GM12878 (cell line): ENCODE data around the gene KATNA1. TPM values are rescaled to one million over a fixed set of nuclear protein-coding genes. Genes with fewer than 3 reads are reported as not detected.

Source experiments
- ATAC-seq: fragments of 200-7000 bp; cut with Tn5 transposase; 3 replicates; pipeline ENCODE4 v1.9.1; 2020; ENCODE audit warnings: mild to moderate bottlenecking, moderate library complexity
- BruUV-seq: library from RNA; stranded (reverse); fragments of 400-500 nt; replicated peaks from 2 replicates; lab custom pipeline; 2021; lab: Mats Ljungman, UMichigan
- CTCF ChIA-PET: fragments of 300-600 bp; sonication (Branson Sonifier 250); formaldehyde crosslinking; extraction: SDS; loops from one replicate; lab custom pipeline; 2021; ENCODE audit warnings: inconsistent platforms; lab: Yijun Ruan, JAX
- POLR2A ChIA-PET: fragments of 350-600 bp; formaldehyde crosslinking; extraction: SDS; loops from one replicate; lab custom pipeline; 2021; ENCODE audit warnings: inconsistent platforms; lab: Charles Lee
- RAD21 ChIA-PET: fragments of 300-600 bp; sonication (Branson Sonifier 250); formaldehyde crosslinking; loops from one replicate; lab custom pipeline; 2023; ENCODE audit warnings: antibody characterized with exemption; ENCODE audit not compliant: unreplicated experiment; lab: Charles Lee
- SMC1A ChIA-PET: fragments of 300-600 bp; sonication (Branson Sonifier 250); formaldehyde crosslinking; loops from one replicate; lab custom pipeline; 2023; ENCODE audit not compliant: unreplicated experiment, uncharacterized antibody; lab: Charles Lee
- DNase-seq: peaks from one replicate; pipeline ENCODE4 v3.0.0-alpha.2; 2011; ENCODE audit warnings: low read depth, low spot score
- FAIRE-seq: peaks from 3 replicates; lab custom pipeline; 2011; peaks lifted over from hg19 to GRCh38; lab: Jason Lieb, UNC
- H2AFZ ChIP-seq: 2 replicates; pipeline ENCODE4 v1.6.0; 2011; ENCODE audit warnings: low read depth, low read length, control low read depth; ENCODE audit not compliant: control insufficient read depth
- H3K27ac ChIP-seq: 2 replicates; pipeline ENCODE4 v1.5.1; 2011; ENCODE audit warnings: control low read depth; ENCODE audit not compliant: control insufficient read depth, insufficient read depth
- H3K27me3 ChIP-seq, 2 experiments: replicated peaks in 1 of 2; 2 replicates each; pipeline versions ENCODE4 v1.6.0 to v1.6.1; 2011; ENCODE audit warnings: low read length in 1 of 2; ENCODE audit not compliant: control insufficient read depth in 2 of 2, insufficient read depth in 2 of 2
- H3K36me3 ChIP-seq, 2 experiments: 2 replicates each; pipeline ENCODE4 v1.5.1; 2011; ENCODE audit warnings: low read length in 1 of 2; ENCODE audit not compliant: control insufficient read depth in 2 of 2, insufficient read depth in 2 of 2
- H3K4me1 ChIP-seq: 2 replicates; pipeline ENCODE4 v1.6.1; 2011; ENCODE audit warnings: mild to moderate bottlenecking, low read length, moderate library complexity, mixed read lengths; ENCODE audit not compliant: control insufficient read depth, insufficient read depth
- H3K4me2 ChIP-seq: 2 replicates; pipeline ENCODE4 v1.6.0; 2011; ENCODE audit warnings: control low read depth; ENCODE audit not compliant: control insufficient read depth, insufficient read depth
- H3K4me3 ChIP-seq: fragments of 200-600 bp; sonication (generic); 2 replicates; pipeline ENCODE4 v1.5.1; 2016
- H3K79me2 ChIP-seq: 2 replicates; pipeline ENCODE4 v1.6.0; 2011; ENCODE audit warnings: low read length; ENCODE audit not compliant: control insufficient read depth, insufficient read depth
- H3K9ac ChIP-seq: 2 replicates; pipeline ENCODE4 v1.8.0; 2011; ENCODE audit warnings: low read length, control low read depth, mixed read lengths; ENCODE audit not compliant: control insufficient read depth, insufficient read depth
- H3K9me3 ChIP-seq: replicated peaks from 3 replicates; pipeline ENCODE4 v1.5.1; 2011; ENCODE audit warnings: mild to moderate bottlenecking, low read length; ENCODE audit not compliant: control insufficient read depth, insufficient read depth
- H4K20me1 ChIP-seq: 2 replicates; pipeline ENCODE4 v1.6.0; 2011; ENCODE audit not compliant: control insufficient read depth, insufficient read depth
- BCLAF1 ChIP-seq: fragments of 450-650 bp; IDR thresholded peaks from 2 replicates; pipeline ENCODE4 v1.6.1; 2017; ENCODE audit warnings: antibody characterized with exemption, mild to moderate bottlenecking, moderate library complexity
- BMI1 ChIP-seq: fragments of 450-650 bp; IDR thresholded peaks from 2 replicates; pipeline ENCODE4 v1.6.1; 2016; ENCODE audit warnings: mild to moderate bottlenecking, moderate library complexity, borderline replicate concordance
- CBX3 ChIP-seq: fragments of 200-600 bp; sonication (generic); IDR thresholded peaks from 2 replicates; pipeline ENCODE4 v1.6.1; 2016; ENCODE audit warnings: low read depth, borderline replicate concordance
- CHD1 ChIP-seq: IDR thresholded peaks from 2 replicates; pipeline ENCODE4 v1.6.1; 2012; ENCODE audit warnings: low read depth, low read length, improper control_type of control experiment
- CUX1 ChIP-seq: IDR thresholded peaks from 2 replicates; pipeline ENCODE4 v1.6.1; 2012; ENCODE audit warnings: improper control_type of control experiment, low read depth, low read length; ENCODE audit not compliant: insufficient replicate concordance
- MYB ChIP-seq: fragments of 150-350 bp; IDR thresholded peaks from 2 replicates; pipeline ENCODE4 v1.6.1; 2014; ENCODE audit warnings: mild to moderate bottlenecking, low read depth, low read length, borderline replicate concordance
- RELA ChIP-seq: fragments of 450-650 bp; IDR thresholded peaks from 2 replicates; pipeline ENCODE4 v1.8.0; 2014; ENCODE audit warnings: borderline replicate concordance; ENCODE audit not compliant: partially characterized antibody
- TBL1XR1 ChIP-seq: IDR thresholded peaks from 2 replicates; pipeline ENCODE4 v1.6.1; 2012; ENCODE audit warnings: low read depth, low read length, improper control_type of control experiment
- TCF3 ChIP-seq: IDR thresholded peaks from 2 replicates; pipeline ENCODE4 v1.6.1; 2012; ENCODE audit warnings: low read depth, mild to moderate bottlenecking, low read length, borderline replicate concordance; ENCODE audit not compliant: insufficient read depth
- ZNF687 ChIP-seq: fragments of 450-650 bp; IDR thresholded peaks from 2 replicates; pipeline ENCODE4 v1.6.1; 2017; ENCODE audit warnings: mild to moderate bottlenecking, moderate library complexity
- WGBS: methylation state at CpG from one replicate; pipeline ENCODE4 v1.1.6; 2016; ENCODE audit warnings: low lambda C conversion rate; ENCODE audit not compliant: insufficient replicate concordance, insufficient coverage; ENCODE audit errors: missing lambda C conversion rate; 5-methylcytosine and 5-hydroxymethylcytosine counted together
- in situ Hi-C: fragments of 300-500 bp; cut with MboI; formaldehyde crosslinking; loops from 9 replicates; pipeline ENCODE4 v1.14.3; 2018; ENCODE audit warnings: mixed read lengths
- intact Hi-C: fragments of 100-400 bp; cut with micrococcal nuclease; formaldehyde crosslinking; loops from one replicate; pipeline ENCODE4 v1.14.2; 2022; ENCODE audit not compliant: unreplicated experiment
- polyA plus RNA-seq, 11 experiments: library from polyadenylated mRNA; depleted of rRNA in 4 of 11; unstranded in 6 of 11; stranded (reverse) in 5 of 11; fragments of >200 nt; fragmentation: Nextera tagmentation in 4 of 11; fragmentation: Illumina TruSeq in 1 of 11; extraction: Ambion mirVana in 4 of 11; extraction: Trizol in 1 of 11; gene quantifications; 1 replicate in 1 of 11; 2 replicates in 10 of 11; pipeline versions ENCODE4 v1.2.1 to v1.2.3, GENCODE V29; 2011 to 2016; ENCODE audit warnings: inconsistent platforms in 2 of 11, missing spikeins in 2 of 11, low read depth in 1 of 11
- total RNA-seq, 4 experiments: library from RNA; depleted of rRNA in 3 of 4; stranded (reverse); fragments of >200 nt in 3 of 4; fragmentation: Illumina TruSeq in 1 of 4; extraction: Trizol in 1 of 4; gene quantifications; 2 replicates each; pipeline versions ENCODE4 v1.2.1 to v1.2.3, GENCODE V29; 2013 to 2021

The KATNA1 gene
- total and polyA plus RNA-seq, 10 of the 15 experiments (the other 5 are each of a cell fraction or from before 2014, with no cell fraction given) = 15.4 to 35.3 (median 25.1) TPM

- no peak for TF ChIP-seq ZNF687
- no peak for TF ChIP-seq TCF3
These were observed 62.4 kb downstream of the KATNA1 start (continued) for GRCh38 chr6:149586149-149586548.

- H3K4me1 ChIP-seq = no peaks in the 10 kb centered on the region
- no peak overlapping the region for H3K27ac ChIP-seq
- WGBS = 97% methylated on average over 5 of the region's 5 CpGs
- intact Hi-C loops = no loop called here
- peaks cover 7 to 38% of the 10 kb centered on the region in 2 experiments for H3K36me3 ChIP-seq
- ChIA-PET SMC1A (no interaction called here), RAD21 (no interaction called here), POLR2A (interaction anchor here (0.7 kb wide), 1 partner anchor 10 kb away, joined by 4 read pairs; no protein-coding TSS in a partner anchor), CTCF (interaction anchor here (1.7 kb wide), 1 partner anchor 12 kb away, joined by 5 read pairs; no protein-coding TSS in a partner anchor)
- no peak overlapping the region for H3K4me3 ChIP-seq
- in situ Hi-C loops = no loop called here
- ATAC-seq (no peak), FAIRE-seq (no peak), DNase-seq (no peak)
- no peaks in the 10 kb centered on the region for H3K27me3 ChIP-seq
- no peaks in the 10 kb centered on the region for H3K9me3 ChIP-seq
- no peaks in the 10 kb centered on the region; the same call in 1 of the 2 replicates for H3K79me2 ChIP-seq
- BruUV-seq = no TSS peak
- H3K4me2 ChIP-seq = no peak overlapping the region
- no peaks in the 10 kb centered on the region; the same call in 1 of the 2 replicates for H4K20me1 ChIP-seq
- no peak overlapping the region for H2AFZ ChIP-seq
- no peak overlapping the region for H3K9ac ChIP-seq
- TF ChIP-seq CBX3 (no peak), MYB (no peak), RELA (no peak), CUX1 (no peak), TBL1XR1 (no peak), BCLAF1 (no peak), CHD1 (no peak), BMI1 (no peak)
These were observed 67.2 kb downstream of the KATNA1 start for GRCh38 chr6:149581349-149581748.
